GM19193 (cell line): ENCODE data around the gene MAN1B1.

Experiments
- POLR2A ChIP-seq: IDR thresholded peaks from 4 replicates; pipeline ENCODE4 v1.6.1; 2011; ENCODE audit not compliant: insufficient read depth, insufficient read length; ENCODE audit errors: extremely low read depth

MAN1B1 gene

DNA sequence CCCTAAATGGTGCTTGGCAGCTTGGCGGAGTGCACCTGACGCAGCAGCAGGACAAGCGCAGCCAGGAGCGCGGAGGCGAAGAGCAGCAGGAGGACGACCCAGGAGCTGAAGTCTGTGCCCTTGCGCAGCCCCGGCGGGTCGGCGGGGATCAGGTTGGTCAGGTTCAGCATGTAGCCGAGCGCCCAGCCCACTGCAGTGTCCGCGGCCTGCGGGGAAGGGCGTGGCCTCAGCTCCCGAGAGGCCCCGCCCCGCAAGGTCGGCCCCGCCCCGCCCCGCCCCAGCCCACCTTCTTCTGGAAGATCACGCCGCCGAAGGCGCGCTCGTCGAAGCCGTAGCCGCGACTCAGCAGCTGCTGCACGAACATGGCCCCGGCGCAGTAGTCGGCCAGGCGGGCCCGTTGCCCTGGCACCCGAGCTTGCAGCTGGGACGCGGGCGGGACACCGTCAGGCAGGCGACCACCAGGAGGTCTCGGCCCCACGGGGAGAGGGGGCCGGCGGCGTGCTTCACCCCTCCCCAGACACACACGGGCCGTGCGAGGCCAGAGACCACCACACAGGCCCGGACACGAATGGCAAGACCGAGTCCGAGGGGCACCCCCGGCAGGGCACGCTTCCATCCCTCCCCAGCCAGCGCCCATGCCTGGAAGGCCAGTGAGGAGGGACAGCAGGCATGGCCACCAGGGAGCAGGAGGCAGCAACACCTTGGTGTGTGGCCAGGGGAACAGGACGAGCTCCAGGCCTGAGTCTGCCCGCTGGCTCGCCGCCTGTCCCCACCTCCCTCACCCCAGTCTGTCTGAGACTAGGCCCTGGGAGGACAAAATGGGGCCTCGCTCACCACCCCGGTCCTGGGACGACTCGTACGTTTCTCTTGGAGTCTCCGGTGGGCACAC, 37.9 kb upstream of the MAN1B1 start:
- TF ChIP-seq POLR2A, result no peak

DNA sequence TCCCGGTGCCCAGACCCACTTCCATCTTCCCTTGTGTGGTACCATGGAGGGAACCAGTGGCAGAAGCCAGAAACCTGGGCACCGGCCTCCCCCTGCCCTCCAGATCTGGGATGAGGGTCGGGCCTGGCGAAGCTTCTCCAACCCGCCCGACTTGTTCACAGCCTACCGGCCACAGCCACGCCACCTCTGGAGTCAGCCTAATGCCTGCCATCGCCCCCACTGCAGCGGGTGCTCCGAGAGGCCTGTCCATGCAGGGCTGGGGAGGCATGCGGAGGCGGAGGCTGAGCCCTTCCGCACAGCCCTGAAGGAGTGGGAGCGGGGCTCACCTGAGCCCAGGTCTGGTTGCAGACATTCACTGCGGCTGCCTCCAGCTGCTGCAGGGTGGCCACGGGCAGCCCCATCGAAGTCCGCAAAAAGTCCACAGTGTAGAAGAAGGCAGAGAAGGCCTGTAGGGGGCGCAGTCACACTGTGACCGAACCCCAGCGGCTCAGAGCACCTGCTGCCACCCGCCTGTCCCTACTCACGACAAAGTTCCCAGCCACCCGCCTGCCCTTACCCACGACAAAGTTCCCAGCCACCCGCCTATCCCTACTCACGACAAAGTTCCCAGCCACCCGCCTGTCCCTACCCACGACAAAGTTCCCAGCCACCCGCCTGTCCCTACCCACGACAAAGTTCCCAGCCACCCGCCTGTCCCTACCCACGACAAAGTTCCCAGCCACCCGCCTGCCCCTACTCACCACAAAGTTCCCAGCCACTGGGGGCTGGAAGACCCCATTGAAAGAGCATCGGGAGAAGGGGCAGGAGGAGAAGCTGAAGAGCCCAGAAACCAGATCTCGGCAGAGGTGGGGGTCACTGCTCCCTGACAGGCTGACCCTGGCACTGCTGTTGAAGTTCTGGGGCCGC, 37.0 kb upstream of the MAN1B1 start:
- TF ChIP-seq POLR2A, result no peak

DNA sequence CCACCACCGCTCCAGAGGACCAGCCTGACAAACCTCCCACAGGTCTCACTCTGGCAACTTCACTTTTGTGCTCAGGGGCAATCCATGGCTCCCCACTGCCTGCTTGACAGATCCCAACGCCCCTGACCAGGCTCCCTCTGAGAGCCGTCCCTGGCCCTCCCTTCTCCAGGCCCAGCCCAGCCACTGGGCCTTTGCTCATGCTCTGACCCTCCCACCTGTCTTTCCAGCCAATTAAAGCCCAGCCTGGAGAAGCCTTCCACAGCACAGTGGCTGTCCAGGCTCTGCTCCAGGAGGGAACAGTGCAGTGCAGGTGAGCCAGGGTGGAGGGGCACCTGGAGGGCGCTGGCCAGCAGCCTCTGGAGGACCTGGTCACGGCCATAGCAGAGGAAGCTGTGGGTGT, 36.2 kb upstream of the MAN1B1 start:
- no peak for TF ChIP-seq POLR2A

DNA sequence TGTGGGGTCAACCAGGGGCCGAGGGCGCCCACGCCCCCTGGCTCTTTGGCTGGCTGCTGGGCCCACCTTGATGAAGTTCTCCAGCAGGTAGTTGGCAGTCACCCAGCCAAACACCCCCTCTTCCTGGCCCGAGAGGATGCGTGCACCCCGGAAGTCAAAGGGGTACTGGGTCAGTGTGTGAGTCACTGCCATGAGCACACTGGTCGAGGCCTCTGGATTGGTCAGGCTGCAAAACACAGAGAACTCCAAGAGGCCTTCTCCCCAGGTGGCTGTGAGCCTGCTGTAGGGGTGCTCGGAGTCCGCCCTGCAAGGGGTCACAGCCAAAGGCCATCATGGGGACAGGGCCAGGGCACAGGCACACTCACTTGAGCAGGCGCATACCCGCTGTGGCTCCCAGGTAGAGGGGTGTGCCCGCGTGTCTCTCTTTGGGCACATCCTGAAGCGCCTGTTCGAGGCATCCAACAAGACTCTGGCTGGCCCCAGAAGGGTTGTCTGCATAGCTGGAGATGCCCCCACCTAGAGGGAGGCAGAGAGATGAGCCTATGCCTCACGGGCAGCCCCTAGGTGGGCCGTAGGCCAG, 35.5 kb upstream of the MAN1B1 start:
- no peak for TF ChIP-seq POLR2A

DNA sequence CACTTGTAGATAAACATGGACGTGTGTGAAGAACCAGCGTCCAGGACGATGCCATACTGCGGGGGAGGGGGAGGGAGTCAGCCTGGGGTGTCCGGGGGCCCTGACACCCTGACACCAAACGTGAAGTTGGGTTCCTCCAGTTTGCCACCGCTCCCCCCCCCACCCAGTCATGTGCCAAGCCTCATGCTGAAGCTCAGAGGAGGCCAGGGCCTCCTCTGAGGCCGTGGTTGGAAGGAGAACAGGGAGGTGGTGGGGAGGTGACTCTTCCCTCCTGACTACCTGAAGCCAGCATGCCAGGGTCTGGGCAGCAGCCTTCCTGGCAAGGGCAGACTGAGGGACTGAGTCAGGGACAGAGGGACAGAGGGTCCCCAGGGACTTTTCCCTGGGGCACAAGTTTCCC, 34.5 kb upstream of the MAN1B1 start:
- TF ChIP-seq POLR2A, result no peak

DNA sequence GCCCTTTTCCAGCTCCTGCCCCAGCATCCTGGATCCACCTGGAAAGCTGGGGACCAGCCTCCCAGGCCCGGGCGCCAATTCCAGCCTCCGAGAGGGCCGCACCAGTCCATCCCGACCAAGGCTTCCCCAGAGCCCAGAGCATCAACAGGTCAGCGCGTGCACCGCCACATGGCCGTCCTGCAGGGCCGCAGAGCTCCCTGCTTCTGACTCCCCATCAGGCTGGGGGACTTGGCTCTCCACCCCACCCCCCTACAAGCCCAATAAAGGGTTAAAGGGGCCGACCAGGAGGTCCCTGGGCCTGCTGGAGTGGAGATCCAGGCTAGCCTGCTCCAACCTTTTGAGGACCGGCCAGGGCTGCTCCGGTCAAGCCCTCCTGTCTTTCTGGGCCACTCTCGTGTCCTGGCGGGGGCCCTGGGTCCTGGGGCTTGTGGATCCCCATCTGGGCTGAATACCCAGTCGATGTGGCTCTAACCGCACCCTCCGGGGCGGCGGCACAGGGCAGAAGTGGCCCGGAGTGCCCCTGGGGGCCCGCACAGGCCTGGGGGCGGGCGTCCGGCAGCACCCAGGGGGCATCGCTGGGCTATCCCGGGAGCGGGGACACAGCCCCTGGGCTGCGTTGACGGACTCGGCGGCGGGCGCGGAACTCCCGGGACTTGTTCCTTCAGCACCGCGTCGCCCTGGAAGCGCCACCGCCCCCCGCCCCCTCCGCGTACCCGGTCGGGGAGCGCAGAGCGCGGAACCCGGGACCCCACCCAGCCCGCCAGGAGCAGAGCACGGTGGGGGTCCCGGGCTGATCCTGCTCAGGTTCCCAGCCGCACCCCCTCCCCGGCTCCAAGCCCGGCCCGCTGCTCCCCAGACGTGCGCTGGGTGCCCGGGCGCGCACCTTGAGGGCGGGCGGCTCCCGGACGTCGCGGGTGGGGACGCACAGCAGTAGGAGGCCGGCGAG, 33.5 kb upstream of the MAN1B1 start:
- no peak for TF ChIP-seq POLR2A

DNA sequence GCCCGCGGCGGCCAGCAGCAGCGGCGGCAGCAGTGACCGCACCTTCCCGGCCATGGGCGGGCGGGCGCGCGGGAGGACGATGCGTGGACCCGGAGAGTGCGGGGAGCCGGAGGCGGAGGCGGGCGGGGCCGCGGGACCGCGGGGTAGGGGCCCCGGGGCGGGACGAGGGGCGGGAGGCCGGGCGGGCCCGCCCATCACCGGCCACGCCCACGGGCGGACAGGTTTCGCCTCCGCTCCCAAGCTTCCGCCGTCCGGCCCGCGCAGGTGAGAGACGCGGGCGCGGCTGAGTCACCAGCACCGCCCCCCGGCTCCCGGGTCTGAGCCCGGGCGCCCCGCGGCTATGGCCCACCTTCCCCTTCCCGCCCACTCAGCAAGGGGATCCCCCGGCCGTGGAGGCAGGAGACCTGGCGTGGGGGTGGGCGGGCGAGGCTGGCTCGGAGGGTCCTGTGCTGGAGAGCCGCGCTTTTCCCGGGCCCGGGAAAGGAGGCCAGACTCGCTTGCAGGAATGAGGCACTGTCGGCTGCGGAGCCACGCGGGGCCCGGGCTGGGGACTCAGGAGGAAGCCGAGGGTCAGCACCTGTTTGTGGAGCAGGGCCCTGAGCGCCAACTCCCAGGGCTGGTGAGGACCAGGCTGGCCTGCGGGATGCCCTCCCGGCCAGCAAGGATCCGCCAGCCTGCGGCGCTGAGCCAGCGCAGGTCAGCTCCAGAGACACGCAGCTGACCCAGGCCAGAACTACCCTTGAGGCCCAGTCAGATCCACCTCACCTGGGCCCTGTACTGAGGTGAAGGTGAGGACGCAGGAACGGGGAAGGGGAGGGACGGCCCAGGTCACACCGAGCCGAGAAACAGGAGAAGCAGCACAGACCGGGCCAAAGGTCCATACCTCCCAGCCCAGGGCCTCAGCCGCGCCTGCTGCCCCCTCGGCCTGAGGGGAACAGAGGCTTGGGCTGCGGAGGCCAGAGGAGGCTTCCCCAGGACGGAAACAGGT, 32.5 kb upstream of the MAN1B1 start, which contains the start of gene ENTPD2:
ENTPD2 (minus strand) TSS at position 118 of the 988 bp plus-strand sequence; CDS start at position 54, 64 bp downstream.
- no peak for TF ChIP-seq POLR2A

DNA sequence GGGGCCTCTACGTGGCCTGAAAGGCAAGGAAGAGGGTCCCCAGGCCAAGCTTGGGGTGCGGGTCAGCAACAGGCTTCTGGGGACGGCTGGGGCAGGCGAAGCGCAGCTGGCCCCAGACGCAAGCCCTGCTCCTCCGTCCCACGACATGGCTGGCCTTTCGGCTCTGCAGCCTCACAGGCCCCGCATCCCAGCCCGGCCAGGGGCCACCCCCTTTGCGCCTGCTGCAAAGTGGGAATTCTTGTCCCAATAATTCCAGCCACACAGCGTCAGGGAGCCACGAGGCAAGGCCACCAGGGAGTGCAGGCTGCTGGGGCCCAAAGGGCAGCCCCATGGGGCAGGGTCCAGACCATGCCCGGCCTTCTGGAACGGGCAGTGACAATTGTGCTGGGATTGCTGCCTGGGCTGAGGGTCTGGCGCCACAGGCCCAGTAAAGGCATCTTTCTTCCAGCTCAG, 31.8 kb upstream of the MAN1B1 start:
- TF ChIP-seq POLR2A, result no peak

DNA sequence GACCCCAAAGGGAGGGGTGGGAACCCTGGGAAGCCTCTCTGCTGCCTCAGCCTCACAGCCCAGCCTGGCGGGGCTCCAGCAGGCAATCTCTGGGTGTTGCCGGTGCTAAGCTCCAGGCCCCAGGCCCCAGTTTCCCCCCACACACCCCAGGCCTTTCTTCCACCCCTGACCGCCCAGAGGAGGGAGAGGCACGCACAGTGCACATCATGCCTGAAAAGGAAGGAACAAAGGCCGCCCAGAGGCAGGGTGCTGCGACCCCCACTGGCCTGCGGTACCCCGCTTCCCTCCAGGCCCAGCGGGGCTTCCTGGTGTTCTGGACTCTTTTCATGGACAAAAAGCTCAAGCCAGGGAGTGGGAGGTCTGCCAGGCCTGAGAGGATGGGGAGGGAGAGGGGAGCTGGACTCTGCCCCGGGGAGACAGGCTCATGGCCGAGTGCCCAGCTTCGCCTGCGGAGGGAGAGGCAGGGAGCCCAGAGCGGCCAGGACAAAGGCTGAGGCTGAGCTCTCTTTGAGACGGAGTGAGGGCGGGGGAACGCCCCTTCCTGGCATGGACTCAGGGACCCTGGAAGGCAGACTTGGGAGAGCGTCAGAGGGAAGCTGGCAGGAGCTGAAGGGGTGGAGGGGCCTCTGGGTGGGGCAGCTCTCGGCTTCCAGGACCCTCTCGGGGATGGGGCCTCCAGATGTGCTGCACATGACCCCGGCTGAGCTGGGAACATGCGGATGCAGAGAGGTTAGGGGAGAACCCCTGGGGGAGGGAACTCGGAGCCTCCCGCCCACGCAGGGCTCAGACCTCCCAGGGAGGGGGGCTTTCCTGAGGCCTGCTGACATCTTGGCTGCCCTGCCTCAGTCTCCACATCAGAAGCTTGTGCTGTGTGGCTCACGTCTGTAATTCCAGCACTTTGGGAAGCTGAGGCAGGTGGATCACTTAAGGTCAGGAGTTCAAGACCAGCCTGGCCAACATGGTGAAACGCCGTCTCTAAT, 31.1 kb upstream of the MAN1B1 start:
- no peak for TF ChIP-seq POLR2A

DNA sequence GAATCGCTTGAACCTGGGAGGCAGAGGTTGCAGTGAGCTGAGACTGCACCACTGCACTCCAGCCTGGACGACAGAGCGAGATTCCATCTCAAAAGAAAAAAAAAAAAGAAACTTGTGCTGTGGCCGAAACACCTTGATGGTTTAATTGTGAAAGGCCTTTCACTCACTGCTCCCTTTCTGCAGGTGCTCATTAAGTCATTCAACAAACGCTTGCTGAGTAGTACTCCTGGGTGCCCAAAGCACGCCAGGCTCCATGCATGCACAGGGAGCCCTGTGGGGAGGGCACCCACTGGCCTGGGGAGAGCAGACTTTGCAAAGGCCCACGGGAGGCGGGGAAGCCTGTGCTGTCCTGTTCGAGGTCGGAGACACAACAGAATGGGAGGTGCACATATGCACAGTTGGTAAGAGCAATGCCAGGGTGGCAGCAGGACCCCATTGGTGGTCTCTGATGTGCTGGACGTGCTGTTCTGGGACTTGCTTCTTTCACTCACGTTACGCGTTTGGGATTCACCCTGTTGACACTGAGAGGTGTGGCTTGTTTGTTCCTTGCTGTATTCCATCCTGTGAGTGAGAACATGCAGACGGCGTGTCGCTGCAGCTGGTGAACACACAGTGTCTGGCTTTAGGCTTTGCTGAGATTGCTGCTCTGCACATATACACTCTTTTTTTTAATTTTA, 29.9 kb upstream of the MAN1B1 start:
- no peak for TF ChIP-seq POLR2A

DNA sequence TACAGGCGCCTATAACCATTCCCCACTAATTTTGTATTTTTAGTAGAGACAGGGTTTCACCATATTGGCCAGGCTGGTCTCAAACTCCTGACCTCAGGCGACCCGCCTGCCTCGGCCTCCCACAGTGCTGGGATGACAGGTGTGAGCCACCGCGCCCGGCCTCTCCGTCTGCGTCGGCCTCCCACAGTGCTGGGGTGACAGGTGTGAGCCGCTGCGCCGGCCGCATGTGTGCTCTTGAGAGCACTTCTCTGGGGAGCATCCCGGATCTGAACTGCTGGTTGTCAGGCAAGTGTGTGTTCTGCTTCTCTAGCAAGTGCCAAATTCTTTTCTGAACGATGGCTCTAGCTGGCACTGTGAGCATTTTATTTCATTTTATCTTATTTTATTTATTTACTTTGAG, 29.2 kb upstream of the MAN1B1 start:
- no peak for TF ChIP-seq POLR2A
